ENCODE results near the gene IL1RAPL2. TPM values are rescaled to one million over a fixed set of nuclear protein-coding genes. Genes with fewer than 3 reads are reported as not detected.

The IL1RAPL2 gene
- polyA plus RNA-seq, 1 of the 3 experiments (the other 2 are of a cell fraction), result 0.13 TPM

DNA sequence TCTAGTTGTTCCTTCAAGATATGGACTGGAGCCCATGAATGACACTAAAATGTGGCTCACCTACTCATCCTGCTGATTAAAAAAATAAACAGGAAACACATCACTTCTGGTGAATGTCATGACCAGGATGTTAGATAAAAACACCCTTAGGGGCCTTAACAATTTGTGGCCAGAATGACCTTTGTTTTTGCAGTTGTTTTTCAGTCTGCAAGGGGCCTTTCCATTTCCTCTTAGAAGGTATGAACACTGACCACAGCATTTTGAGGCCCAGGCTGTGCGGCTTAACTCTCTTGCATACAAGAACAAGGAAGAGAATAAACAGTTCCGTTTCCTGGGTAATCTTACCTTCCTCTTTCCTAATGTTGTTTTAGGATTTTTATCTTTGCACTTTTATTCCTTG, 113.2 kb downstream of the IL1RAPL2 start (continued):
- TF ChIP-seq JUND (IDR thresholded peaks at IDR 0.05), result no peak
- TF ChIP-seq TCF12 (IDR thresholded peaks at IDR 0.05), result no peak
- TF ChIP-seq, protein P1, sequence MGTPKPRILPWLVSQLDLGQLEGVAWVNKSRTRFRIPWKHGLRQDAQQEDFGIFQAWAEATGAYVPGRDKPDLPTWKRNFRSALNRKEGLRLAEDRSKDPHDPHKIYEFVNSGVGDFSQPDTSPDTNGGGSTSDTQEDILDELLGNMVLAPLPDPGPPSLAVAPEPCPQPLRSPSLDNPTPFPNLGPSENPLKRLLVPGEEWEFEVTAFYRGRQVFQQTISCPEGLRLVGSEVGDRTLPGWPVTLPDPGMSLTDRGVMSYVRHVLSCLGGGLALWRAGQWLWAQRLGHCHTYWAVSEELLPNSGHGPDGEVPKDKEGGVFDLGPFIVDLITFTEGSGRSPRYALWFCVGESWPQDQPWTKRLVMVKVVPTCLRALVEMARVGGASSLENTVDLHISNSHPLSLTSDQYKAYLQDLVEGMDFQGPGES (IDR thresholded peaks at IDR 0.05; ENCODE audit: low read depth, low read length), result no peak
- TF ChIP-seq YY1 (IDR thresholded peaks at IDR 0.05; ENCODE audit: low read depth), result no peak
- TF ChIP-seq MEF2A (IDR thresholded peaks at IDR 0.05; ENCODE audit: borderline replicate concordance, low read depth), result no peak
- TF ChIP-seq POLR2AphosphoS5 (IDR thresholded peaks at IDR 0.05; ENCODE audit: low read depth, low read length), result no peak
- TF ChIP-seq RCOR1 (IDR thresholded peaks at IDR 0.05; ENCODE audit: low read length), result no peak

GRCh38 chrX:104681214-104681613, 115.2 kb downstream of the IL1RAPL2 start:
- Histone ChIP-seq H3K27ac (ENCODE audit: low read depth in 2 of 2, low read length in 1 of 2) (no peak overlapping the region), H3K36me3 (replicated peaks in 1 of 2; ENCODE audit: control insufficient read depth in 1 of 2, insufficient read depth in 2 of 2, low read length in 1 of 2) (no peaks in the 10 kb centered on the region), H3K4me1 (ENCODE audit: control insufficient read depth in 1 of 2, insufficient read depth in 2 of 2, low read depth in 1 of 2, low read length in 1 of 2) (no peaks in the 10 kb centered on the region), H4K20me1 (ENCODE audit: insufficient read depth) (no peaks in the 10 kb centered on the region), H3F3A (replicated peaks; ENCODE audit: insufficient read depth) (no peaks in the 10 kb centered on the region), H3K4me2 (no peak overlapping the region), H3K9ac (no peak overlapping the region), H3K27me3 (ENCODE audit: insufficient read depth) (no peaks in the 10 kb centered on the region), H3K9me3 (no peaks in the 10 kb centered on the region), H2AFZ (ENCODE audit: low read depth) (no peak overlapping the region), H3K9me2 (no peaks in the 10 kb centered on the region), H3K4me3 (ENCODE audit: low read depth in 2 of 2, low read length in 1 of 2) (no peak overlapping the region), H3K79me2 (ENCODE audit: insufficient read depth) (no peaks in the 10 kb centered on the region)
- under 1% methylated on average over 3 of the region's 3 CpGs for WGBS (ENCODE audit: low lambda C conversion rate)
- no peak for TF ChIP-seq MEF2A (IDR thresholded peaks at IDR 0.05; ENCODE audit: borderline replicate concordance, low read depth)
- TF ChIP-seq ELF1 (IDR thresholded peaks at IDR 0.05), result no peak
- no peak for TF ChIP-seq GATA2 (CRISPR knock-in tag; IDR thresholded peaks at IDR 0.05)
- TF ChIP-seq, protein P1 (IDR thresholded peaks at IDR 0.05; ENCODE audit: low read depth, low read length), result no peak
- TF ChIP-seq USF1 (IDR thresholded peaks at IDR 0.05; ENCODE audit: borderline replicate concordance, low read depth), result no peak
- no peak for TF ChIP-seq RAD21 (IDR thresholded peaks at IDR 0.05; ENCODE audit: low read length)
- no peak for TF ChIP-seq NFIC (IDR thresholded peaks at IDR 0.05; ENCODE audit: borderline replicate concordance)
- no peak for TF ChIP-seq POLR2AphosphoS5 (IDR thresholded peaks at IDR 0.05; ENCODE audit: low read depth, low read length)
- no peak for TF ChIP-seq EP300 (IDR thresholded peaks at IDR 0.05; ENCODE audit: borderline replicate concordance in 1 of 2, low read depth in 1 of 2, low read length in 1 of 2)
- TF ChIP-seq, protein P2, sequence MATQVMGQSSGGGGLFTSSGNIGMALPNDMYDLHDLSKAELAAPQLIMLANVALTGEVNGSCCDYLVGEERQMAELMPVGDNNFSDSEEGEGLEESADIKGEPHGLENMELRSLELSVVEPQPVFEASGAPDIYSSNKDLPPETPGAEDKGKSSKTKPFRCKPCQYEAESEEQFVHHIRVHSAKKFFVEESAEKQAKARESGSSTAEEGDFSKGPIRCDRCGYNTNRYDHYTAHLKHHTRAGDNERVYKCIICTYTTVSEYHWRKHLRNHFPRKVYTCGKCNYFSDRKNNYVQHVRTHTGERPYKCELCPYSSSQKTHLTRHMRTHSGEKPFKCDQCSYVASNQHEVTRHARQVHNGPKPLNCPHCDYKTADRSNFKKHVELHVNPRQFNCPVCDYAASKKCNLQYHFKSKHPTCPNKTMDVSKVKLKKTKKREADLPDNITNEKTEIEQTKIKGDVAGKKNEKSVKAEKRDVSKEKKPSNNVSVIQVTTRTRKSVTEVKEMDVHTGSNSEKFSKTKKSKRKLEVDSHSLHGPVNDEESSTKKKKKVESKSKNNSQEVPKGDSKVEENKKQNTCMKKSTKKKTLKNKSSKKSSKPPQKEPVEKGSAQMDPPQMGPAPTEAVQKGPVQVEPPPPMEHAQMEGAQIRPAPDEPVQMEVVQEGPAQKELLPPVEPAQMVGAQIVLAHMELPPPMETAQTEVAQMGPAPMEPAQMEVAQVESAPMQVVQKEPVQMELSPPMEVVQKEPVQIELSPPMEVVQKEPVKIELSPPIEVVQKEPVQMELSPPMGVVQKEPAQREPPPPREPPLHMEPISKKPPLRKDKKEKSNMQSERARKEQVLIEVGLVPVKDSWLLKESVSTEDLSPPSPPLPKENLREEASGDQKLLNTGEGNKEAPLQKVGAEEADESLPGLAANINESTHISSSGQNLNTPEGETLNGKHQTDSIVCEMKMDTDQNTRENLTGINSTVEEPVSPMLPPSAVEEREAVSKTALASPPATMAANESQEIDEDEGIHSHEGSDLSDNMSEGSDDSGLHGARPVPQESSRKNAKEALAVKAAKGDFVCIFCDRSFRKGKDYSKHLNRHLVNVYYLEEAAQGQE (IDR thresholded peaks at IDR 0.05; ENCODE audit: low read depth, low read length), result no peak
- TF ChIP-seq MXI1 (IDR thresholded peaks at IDR 0.05; ENCODE audit: low read depth, low read length), result no peak
- TF ChIP-seq RXRA (IDR thresholded peaks at IDR 0.05; ENCODE audit: borderline replicate concordance, low read depth), result no peak
- no peak for TF ChIP-seq GABPA (IDR thresholded peaks at IDR 0.05; ENCODE audit: low read depth)
- TF ChIP-seq, protein P3, sequence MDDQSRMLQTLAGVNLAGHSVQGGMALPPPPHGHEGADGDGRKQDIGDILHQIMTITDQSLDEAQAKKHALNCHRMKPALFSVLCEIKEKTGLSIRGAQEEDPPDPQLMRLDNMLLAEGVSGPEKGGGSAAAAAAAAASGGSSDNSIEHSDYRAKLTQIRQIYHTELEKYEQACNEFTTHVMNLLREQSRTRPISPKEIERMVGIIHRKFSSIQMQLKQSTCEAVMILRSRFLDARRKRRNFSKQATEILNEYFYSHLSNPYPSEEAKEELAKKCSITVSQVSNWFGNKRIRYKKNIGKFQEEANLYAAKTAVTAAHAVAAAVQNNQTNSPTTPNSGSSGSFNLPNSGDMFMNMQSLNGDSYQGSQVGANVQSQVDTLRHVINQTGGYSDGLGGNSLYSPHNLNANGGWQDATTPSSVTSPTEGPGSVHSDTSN (IDR thresholded peaks at IDR 0.05), result no peak
- TF ChIP-seq TEAD4 (IDR thresholded peaks at IDR 0.05; ENCODE audit: borderline replicate concordance, insufficient read depth), result no peak
- TF ChIP-seq MAX (IDR thresholded peaks at IDR 0.05; ENCODE audit: low read depth), result no peak
- POLR2A ChIA-PET, result no interaction called here
- DNase-seq, result no peak
- CTCF ChIA-PET, result no interaction called here

All from SK-N-SH (cell line).